Thoracic aorta (tissue), 2 donors: ENCODE measurements around the gene TTLL6. TPM values are rescaled to one million over a fixed set of nuclear protein-coding genes. Genes with fewer than 3 reads are reported as not detected.
A peak's percentile ranks its signal among the peaks of the same experiment; 100 is the strongest.

Source experiments
- ATAC-seq: fragments of 150-250 bp; one replicate; pipeline ENCODE4 v1.8.0; 2017; ENCODE audit warnings: low read depth; ENCODE audit not compliant: insufficient number of reproducible peaks, low FRiP score
- DNase-seq: peaks from one replicate; pipeline ENCODE4 v3.0.0-alpha.2; 2020; ENCODE audit warnings: low spot score
- H3K27ac ChIP-seq, 2 donors: fragments of 200-600 bp; sonication (generic); 1 replicate in 1 of 2; 2 replicates in 1 of 2; pipeline ENCODE4 v1.5.1; 2016; ENCODE audit warnings: mild to moderate bottlenecking in 2 of 2, moderate library complexity in 2 of 2
- H3K27me3 ChIP-seq: fragments of 200-600 bp; sonication (generic); replicated peaks from 2 replicates; pipeline ENCODE4 v1.6.0; 2016; ENCODE audit warnings: mild to moderate bottlenecking; ENCODE audit not compliant: insufficient read depth
- H3K36me3 ChIP-seq: fragments of 200-600 bp; sonication (generic); one replicate; pipeline ENCODE4 v1.5.1; 2016
- H3K4me1 ChIP-seq, 2 donors: fragments of 200-600 bp; sonication (generic); 1 replicate in 1 of 2; 2 replicates in 1 of 2; pipeline versions ENCODE4 v1.5.1 to v1.6.0; 2016; ENCODE audit warnings: low read depth in 2 of 2, mild to moderate bottlenecking in 1 of 2; ENCODE audit not compliant: control insufficient read depth in 1 of 2
- H3K4me3 ChIP-seq: fragments of 200-600 bp; sonication (generic); 2 replicates; pipeline ENCODE4 v1.5.1; 2016; ENCODE audit warnings: mild to moderate bottlenecking
- H3K9me3 ChIP-seq: fragments of 200-600 bp; sonication (generic); 2 replicates; pipeline ENCODE4 v1.5.1; 2016
- total RNA-seq, 2 donors: library from RNA; depleted of rRNA; stranded (reverse); fragments of >200 nt; gene quantifications; one replicate each; pipeline versions ENCODE4 v1.1.0 to v1.2.3, GENCODE V29; 2016
- TF ChIP-seq, protein P1 (sequence below): fragments of 200-600 bp; sonication (generic); IDR thresholded peaks from one replicate; pipeline ENCODE4 v1.5.1; 2019; ENCODE audit warnings: antibody characterized with exemption

Gene TTLL6
- total RNA-seq, 2 donors from 2014 or later = not detected

DNA sequence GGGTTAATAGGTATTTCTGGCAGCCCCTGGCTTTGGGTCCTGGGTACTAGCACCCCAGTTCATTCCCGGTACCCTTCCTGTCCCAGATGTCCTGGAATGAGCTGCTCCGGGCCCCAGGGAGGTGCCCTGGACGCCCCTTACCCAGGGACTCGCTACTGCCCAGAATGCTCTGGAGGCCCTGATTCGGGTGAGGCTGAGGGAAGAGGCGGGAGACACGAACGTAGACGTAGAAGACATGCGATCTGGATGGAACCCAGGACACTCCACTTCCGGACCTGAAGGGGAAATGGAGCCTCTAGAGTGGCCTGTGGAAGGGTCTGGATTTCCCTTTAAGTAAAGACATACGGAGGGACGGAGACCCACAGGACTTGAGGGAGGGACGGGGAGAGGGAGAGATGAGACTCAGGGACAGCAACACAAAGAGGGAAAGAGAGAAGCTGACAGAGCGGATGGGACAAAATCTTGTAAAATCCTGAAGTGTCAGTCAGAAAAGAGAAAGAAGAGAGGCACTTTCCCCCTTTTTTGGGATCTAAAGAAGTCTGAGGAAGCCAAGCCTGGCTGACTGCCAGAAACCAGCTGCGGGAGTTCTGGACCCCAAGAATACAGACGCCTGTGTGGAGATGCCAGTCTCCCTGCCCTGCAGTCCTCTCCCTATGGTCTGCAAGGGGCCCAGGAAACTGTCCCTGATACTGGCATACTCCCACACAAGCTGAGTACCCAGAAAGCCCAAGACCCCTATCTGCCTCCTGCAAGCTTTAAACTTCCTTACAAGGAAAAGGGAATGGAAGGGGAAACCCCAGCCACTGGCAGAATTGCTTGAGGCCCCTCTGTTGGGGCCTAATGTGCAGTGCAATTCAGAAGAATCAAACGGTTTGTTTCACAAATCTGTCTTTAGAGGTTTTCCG lies 87.4 kb downstream of the TTLL6 start:
- Histone ChIP-seq H3K4me3 (no peak overlapping the region), H3K4me1 (peaks cover 6 to 20% of the 10 kb centered on the region in 2 donors)
- no peak for ATAC-seq

DNA sequence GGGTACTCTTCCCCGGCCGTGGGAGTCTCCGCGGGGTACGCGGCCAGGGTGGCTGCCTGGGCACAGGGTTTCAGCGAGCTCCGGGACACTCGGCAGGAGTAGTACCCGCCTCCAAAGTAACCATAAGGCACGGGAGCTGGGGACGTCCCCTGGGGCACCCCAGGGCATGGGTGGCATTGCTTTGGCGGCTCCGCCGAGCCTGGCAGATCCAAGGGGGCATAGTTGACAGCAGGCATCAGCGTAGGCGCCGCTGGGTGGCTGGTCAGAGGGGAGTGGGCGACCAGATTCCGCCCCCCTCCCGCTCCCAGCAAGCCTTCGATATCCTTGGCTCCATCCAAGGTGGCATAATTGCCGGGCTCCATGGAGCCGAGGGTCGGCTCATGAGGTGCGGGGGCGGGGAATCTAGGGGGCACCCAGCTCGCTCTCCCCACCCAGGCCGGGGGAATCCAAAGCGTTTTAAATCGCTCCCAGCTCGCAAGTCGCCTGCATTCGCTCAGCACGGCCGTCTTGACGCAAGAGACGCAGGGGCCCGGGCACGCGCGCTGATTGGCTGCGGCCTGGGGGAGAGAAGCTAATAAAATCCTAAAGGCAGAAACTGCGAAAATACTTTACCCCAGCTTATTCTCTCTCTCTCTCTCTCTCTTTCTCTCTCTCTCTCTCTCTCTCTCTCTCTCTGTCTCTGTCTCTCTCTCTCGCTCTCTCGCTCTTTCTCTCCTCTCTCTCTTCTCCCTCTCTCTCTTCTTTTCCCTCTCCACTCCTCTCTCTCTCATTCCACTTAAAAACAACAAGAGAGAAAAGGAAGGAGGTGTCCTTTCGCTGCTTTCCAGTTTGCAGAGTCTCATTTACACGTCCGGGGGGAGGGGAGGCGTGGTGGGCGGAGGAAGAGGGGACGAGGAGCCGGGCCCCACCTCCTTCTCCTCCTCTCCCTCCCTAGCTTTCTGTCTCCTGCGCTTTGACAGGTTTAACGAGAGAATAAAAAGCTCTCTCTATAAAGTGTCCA lies 88.5 kb downstream of the TTLL6 start, which contains the start of gene HOXB13:
Gene HOXB13 (minus strand): TSS at position 519 of the 1,000 bp plus-strand sequence. CDS start 157 bp downstream, at position 362.
- TF ChIP-seq, protein P1, sequence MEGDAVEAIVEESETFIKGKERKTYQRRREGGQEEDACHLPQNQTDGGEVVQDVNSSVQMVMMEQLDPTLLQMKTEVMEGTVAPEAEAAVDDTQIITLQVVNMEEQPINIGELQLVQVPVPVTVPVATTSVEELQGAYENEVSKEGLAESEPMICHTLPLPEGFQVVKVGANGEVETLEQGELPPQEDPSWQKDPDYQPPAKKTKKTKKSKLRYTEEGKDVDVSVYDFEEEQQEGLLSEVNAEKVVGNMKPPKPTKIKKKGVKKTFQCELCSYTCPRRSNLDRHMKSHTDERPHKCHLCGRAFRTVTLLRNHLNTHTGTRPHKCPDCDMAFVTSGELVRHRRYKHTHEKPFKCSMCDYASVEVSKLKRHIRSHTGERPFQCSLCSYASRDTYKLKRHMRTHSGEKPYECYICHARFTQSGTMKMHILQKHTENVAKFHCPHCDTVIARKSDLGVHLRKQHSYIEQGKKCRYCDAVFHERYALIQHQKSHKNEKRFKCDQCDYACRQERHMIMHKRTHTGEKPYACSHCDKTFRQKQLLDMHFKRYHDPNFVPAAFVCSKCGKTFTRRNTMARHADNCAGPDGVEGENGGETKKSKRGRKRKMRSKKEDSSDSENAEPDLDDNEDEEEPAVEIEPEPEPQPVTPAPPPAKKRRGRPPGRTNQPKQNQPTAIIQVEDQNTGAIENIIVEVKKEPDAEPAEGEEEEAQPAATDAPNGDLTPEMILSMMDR = no peak
- Histone ChIP-seq H3K36me3 (no peaks in the 10 kb centered on the region), H3K9me3 (no peaks in the 10 kb centered on the region), H3K4me1 (peaks cover 6 to 30% of the 10 kb centered on the region in 2 donors), H3K27ac (no peak within 1 kb of the TSS), H3K27me3 (peaks cover 43% of the 10 kb centered on the region), H3K4me3 (peak within 1 kb of the TSS; percentile 46)
- ATAC-seq (no peak), DNase-seq (no peak)

More for the DNA sequence above, 87.4 kb downstream of the TTLL6 start:
- Histone ChIP-seq H3K27ac (no peak overlapping the region), H3K9me3 (no peaks in the 10 kb centered on the region), H3K27me3 (peaks cover 39% of the 10 kb centered on the region), H3K36me3 (no peaks in the 10 kb centered on the region)
- TF ChIP-seq, protein P1 = no peak
- no peak for DNase-seq

- Histone ChIP-seq H3K36me3 (no peaks in the 10 kb centered on the region), H3K9me3 (no peaks in the 10 kb centered on the region), H3K4me1 (peaks cover 6 to 35% of the 10 kb centered on the region in 2 donors), H3K27me3 (peaks cover 50% of the 10 kb centered on the region), H3K4me3 (no peak overlapping the region), H3K27ac (no peak overlapping the region)
- DNase-seq (no peak), ATAC-seq (no peak)
- TF ChIP-seq, protein P1 = no peak
Measured at GRCh38 chr17:48727415-48728175, 89.4 kb downstream of the TTLL6 start.

DNA sequence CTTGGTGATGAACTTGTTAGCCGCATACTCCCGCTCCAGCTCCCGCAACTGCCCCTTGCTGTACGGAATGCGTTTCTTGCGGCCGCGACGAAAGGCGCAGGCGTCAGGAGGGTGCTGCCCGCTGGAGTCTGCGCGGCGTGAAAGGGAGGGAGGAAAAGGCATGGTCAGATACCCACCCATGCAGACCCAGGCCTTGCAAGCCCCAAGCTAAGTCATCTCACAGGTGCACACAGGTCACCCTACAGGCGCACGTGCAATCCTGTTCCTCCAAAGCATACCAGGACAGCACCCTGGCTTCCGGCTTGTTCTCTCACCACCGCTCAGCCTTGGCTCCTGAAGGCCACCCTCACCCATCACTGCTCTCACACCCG lies 90.1 kb downstream of the TTLL6 start:
- ATAC-seq = no peak
- Histone ChIP-seq H3K4me1 (peaks cover 6 to 35% of the 10 kb centered on the region in 2 donors), H3K27me3 (peaks cover 57% of the 10 kb centered on the region), H3K36me3 (no peaks in the 10 kb centered on the region), H3K4me3 (no peak overlapping the region), H3K27ac (no peak overlapping the region), H3K9me3 (no peaks in the 10 kb centered on the region)
- TF ChIP-seq, protein P1 = no peak
- no peak for DNase-seq
